NB4 (cell line): Measurements from ENCODE around the gene LAIR1.

Source experiments
- DNase-seq: peaks from one replicate; pipeline ENCODE4 v3.0.0; 2010; ENCODE audit warnings: low read depth
- H3K4me3 ChIP-seq: one replicate; pipeline ENCODE4 v1.5.1; 2011; ENCODE audit warnings: mild to moderate bottlenecking, low read depth, low read length, moderate library complexity
- CTCF ChIP-seq: IDR thresholded peaks from one replicate; pipeline ENCODE4 v1.5.1; 2012; ENCODE audit warnings: low read depth, low read length
- MYC ChIP-seq: IDR thresholded peaks from 2 replicates; pipeline ENCODE4 v1.6.1; 2011; ENCODE audit warnings: low read depth, low read length
- POLR2A ChIP-seq: IDR thresholded peaks from 2 replicates; pipeline ENCODE4 v1.6.1; 2011; ENCODE audit warnings: mild to moderate bottlenecking; ENCODE audit not compliant: insufficient read length; ENCODE audit errors: extremely low read depth
- TF ChIP-seq, protein P1 (sequence below): IDR thresholded peaks from 2 replicates; pipeline ENCODE4 v1.6.1; 2011; ENCODE audit warnings: low read depth, low read length

The LAIR1 gene

GRCh38 chr19:54311486-54311885 lies 53.2 kb downstream of the LAIR1 start:
- TF ChIP-seq, protein P1, sequence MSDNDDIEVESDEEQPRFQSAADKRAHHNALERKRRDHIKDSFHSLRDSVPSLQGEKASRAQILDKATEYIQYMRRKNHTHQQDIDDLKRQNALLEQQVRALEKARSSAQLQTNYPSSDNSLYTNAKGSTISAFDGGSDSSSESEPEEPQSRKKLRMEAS = no peak
- TF ChIP-seq CTCF (no peak), MYC (no peak), POLR2A (no peak)
- H3K4me3 ChIP-seq = no peak overlapping the region
- no peak for DNase-seq

DNA sequence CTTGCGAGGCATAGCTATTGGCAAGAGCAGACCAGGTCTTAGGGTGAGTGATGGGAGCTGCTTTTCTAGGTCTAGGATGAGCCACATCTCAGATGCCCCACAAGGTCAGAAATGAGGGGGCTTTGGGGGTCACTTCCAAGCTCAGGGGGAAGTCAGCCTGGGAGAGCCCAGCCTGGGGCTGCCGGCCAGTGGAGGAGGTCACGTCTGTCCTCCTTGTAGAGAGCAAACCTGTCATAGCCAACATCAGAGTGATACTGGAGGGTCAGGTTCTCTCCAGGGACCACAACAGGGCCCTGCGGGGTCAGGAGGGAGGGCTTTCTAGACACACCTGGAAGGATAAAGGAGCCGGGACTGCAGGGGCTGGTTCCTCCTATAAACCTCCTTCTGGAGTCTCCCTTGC lies 54.2 kb downstream of the LAIR1 start:
- no peak for DNase-seq
- H3K4me3 ChIP-seq = no peak overlapping the region

GRCh38 chr19:54309811-54310210 lies 54.9 kb downstream of the LAIR1 start:
- H3K4me3 ChIP-seq = no peak overlapping the region
- TF ChIP-seq CTCF (no peak), MYC (no peak), POLR2A (no peak)
- TF ChIP-seq, protein P1 = no peak
- DNase-seq = no peak

More for the DNA sequence above, 54.2 kb downstream of the LAIR1 start:
- TF ChIP-seq CTCF (no peak), POLR2A (no peak), MYC (no peak)
- TF ChIP-seq, protein P1 = no peak

GRCh38 chr19:54307389-54308020 lies 57.2 kb downstream of the LAIR1 start:
- no peak for DNase-seq
- no peak overlapping the region for H3K4me3 ChIP-seq
- no peak for TF ChIP-seq MYC
- no peak for TF ChIP-seq CTCF
- TF ChIP-seq, protein P1 = no peak
- TF ChIP-seq POLR2A = no peak

GRCh38 chr19:54305141-54305540 lies 59.6 kb downstream of the LAIR1 start:
- H3K4me3 ChIP-seq = no peak overlapping the region
- no peak for TF ChIP-seq CTCF
- TF ChIP-seq, protein P1 = no peak
- no peak for TF ChIP-seq MYC
- no peak for TF ChIP-seq POLR2A
- DNase-seq = no peak

GRCh38 chr19:54302257-54302656 lies 62.5 kb downstream of the LAIR1 start:
- H3K4me3 ChIP-seq = no peak overlapping the region
- TF ChIP-seq MYC (no peak), CTCF (no peak), POLR2A (no peak)
- TF ChIP-seq, protein P1 = no peak
- peak; percentile 78 for DNase-seq
